ENCODE measurements around the gene MYO9B.

MYO9B gene

GRCh38 chr19:17055636-17056035 is 19.9 kb upstream of the MYO9B start:
- in situ Hi-C loops (cut with MboI; ENCODE audit: low sequenced_read_pairs): loop anchor here (10.0 kb wide), 1 partner anchor 281 kb away; no protein-coding TSS in a partner anchor

- in situ Hi-C loops (cut with MboI; ENCODE audit: low sequenced_read_pairs): loop anchor here (10.0 kb wide), 1 partner anchor 283 kb away; no protein-coding TSS in a partner anchor
Observed at GRCh38 chr19:17058236-17058635, 17.3 kb upstream of the MYO9B start.

GRCh38 chr19:17060802-17061201 is 14.8 kb upstream of the MYO9B start:
- in situ Hi-C loops (cut with MboI; ENCODE audit: low sequenced_read_pairs): no loop called here

- in situ Hi-C loops (cut with MboI; ENCODE audit: low sequenced_read_pairs): no loop called here
Observed at GRCh38 chr19:17061205-17061604, 14.4 kb upstream of the MYO9B start.

GRCh38 chr19:17061691-17062090 is 13.9 kb upstream of the MYO9B start:
- in situ Hi-C loops (cut with MboI; ENCODE audit: low sequenced_read_pairs): no loop called here

- in situ Hi-C loops (cut with MboI; ENCODE audit: low sequenced_read_pairs): no loop called here
Observed at GRCh38 chr19:17063428-17063827, 12.1 kb upstream of the MYO9B start.

GRCh38 chr19:17069193-17069592 is 6.4 kb upstream of the MYO9B start:
- in situ Hi-C loops (cut with MboI; ENCODE audit: low sequenced_read_pairs): no loop called here

GRCh38 chr19:17070421-17070820 is 5.2 kb upstream of the MYO9B start:
- in situ Hi-C loops (cut with MboI; ENCODE audit: low sequenced_read_pairs): no loop called here

GRCh38 chr19:17070912-17071311 is 4.7 kb upstream of the MYO9B start:
- in situ Hi-C loops (cut with MboI; ENCODE audit: low sequenced_read_pairs): no loop called here

- in situ Hi-C loops (cut with MboI; ENCODE audit: low sequenced_read_pairs): no loop called here
Observed at GRCh38 chr19:17073869-17074633, 1.5 kb upstream of the MYO9B start.

- in situ Hi-C loops (cut with MboI; ENCODE audit: low sequenced_read_pairs): no loop called here
Observed at GRCh38 chr19:17074634-17075034, 943 bp upstream of the MYO9B start.

GRCh38 chr19:17075864-17076542 is 426 bp downstream of the MYO9B start:
- in situ Hi-C loops (cut with MboI; ENCODE audit: low sequenced_read_pairs): no loop called here

- in situ Hi-C loops (cut with MboI; ENCODE audit: low sequenced_read_pairs): no loop called here
Observed at GRCh38 chr19:17076543-17076991, 990 bp downstream of the MYO9B start.

- in situ Hi-C loops (cut with MboI; ENCODE audit: low sequenced_read_pairs): no loop called here
Observed at GRCh38 chr19:17077447-17078028, 2.0 kb downstream of the MYO9B start.

- in situ Hi-C loops (cut with MboI; ENCODE audit: low sequenced_read_pairs): no loop called here
Observed at GRCh38 chr19:17078036-17078919, 2.7 kb downstream of the MYO9B start.

GRCh38 chr19:17078920-17079709 is 3.5 kb downstream of the MYO9B start:
- in situ Hi-C loops (cut with MboI; ENCODE audit: low sequenced_read_pairs): no loop called here

GRCh38 chr19:17079710-17080439 is 4.3 kb downstream of the MYO9B start:
- in situ Hi-C loops (cut with MboI; ENCODE audit: low sequenced_read_pairs): no loop called here

GRCh38 chr19:17080440-17080801 is 4.8 kb downstream of the MYO9B start:
- in situ Hi-C loops (cut with MboI; ENCODE audit: low sequenced_read_pairs): no loop called here
